Adrenal gland (tissue), 12 donors: ENCODE results near the gene TMPO. TPM values are rescaled to one million over a fixed set of nuclear protein-coding genes. Genes with fewer than 3 reads are reported as not detected.
A peak's percentile ranks its signal among the peaks of the same experiment; 100 is the strongest.

ENCODE experiments used
- DNase-seq, 7 donors: peaks; one replicate each; pipeline ENCODE4 v3.0.0-alpha.2; 2019 to 2020
- H3K27ac ChIP-seq, 5 donors: fragments of 200-600 bp; sonication (generic) in 4 of 5; 1 replicate in 3 of 5; 2 replicates in 2 of 5; pipeline versions ENCODE4 v1.5.1 to v1.8.0; 2016 to 2020; ENCODE audit warnings: mild to moderate bottlenecking in 1 of 5
- H3K27me3 ChIP-seq: fragments of 200-600 bp; 2 replicates; pipeline ENCODE4 v1.8.0; 2021
- H3K36me3 ChIP-seq, 2 donors: fragments of 200-600 bp; replicated peaks in 1 of 2; 1 replicate in 1 of 2; 2 replicates in 1 of 2; pipeline versions ENCODE4 v1.5.1 to v1.8.0; 2018 to 2022
- H3K4me1 ChIP-seq, 2 donors: fragments of 200-600 bp; replicated peaks in 1 of 2; 1 replicate in 1 of 2; 2 replicates in 1 of 2; pipeline versions ENCODE4 v1.5.1 to v1.8.0; 2018 to 2021
- H3K4me3 ChIP-seq, 4 donors: fragments of 200-600 bp; sonication (generic) in 3 of 4; one replicate each; pipeline ENCODE4 v1.5.1; 2016 to 2018
- H3K9me3 ChIP-seq, 3 donors: fragments of 200-600 bp; sonication (generic) in 1 of 3; replicated peaks in 1 of 3; 1 replicate in 2 of 3; 2 replicates in 1 of 3; pipeline versions ENCODE4 v1.5.1 to v1.8.0; 2016 to 2021
- POLR2A ChIP-seq, 2 donors: fragments of 450-650 bp; IDR thresholded peaks; one replicate each; pipeline ENCODE4 v1.6.1; 2017; ENCODE audit warnings: antibody characterized with exemption in 2 of 2, mild to moderate bottlenecking in 2 of 2, moderate library complexity in 1 of 2
- WGBS, 4 donors: extraction: QIAGEN DNeasy Blood & Tissue Kit in 2 of 4; methylation state at CpG; one replicate each; pipeline versions ENCODE4 v1.1.5 to v1.1.7; 2013 to 2017; 5-methylcytosine and 5-hydroxymethylcytosine counted together
- intact Hi-C, 2 donors: fragments of 100-400 bp; cut with DNase I; formaldehyde crosslinking; loops; one replicate each; pipeline versions ENCODE4 v1.14.1 to v1.15.0; 2022 to 2023
- polyA plus RNA-seq, 3 donors: library from polyadenylated mRNA; stranded (reverse); fragments of 200-250 nt in 2 of 3; fragments of 350-450 nt in 1 of 3; fragmentation: Illumina TruSeq in 1 of 3; extraction: RNeasy Lipid Tissue Mini Kit (QIAGEN cat#74804) in 1 of 3; gene quantifications; one replicate each; pipeline ENCODE4 v1.2.3, GENCODE V29; 2013 to 2014
- total RNA-seq, 9 donors: library from RNA; depleted of rRNA in 4 of 9; stranded (reverse); fragments of >200 nt in 4 of 9; fragments of 120-200 nt in 1 of 9; fragmentation: NEBNext Ultra II Directional in 1 of 9; extraction: Animal tissue kit (Norgen Biotek cat#: 25700) in 1 of 9; gene quantifications; one replicate each; pipeline versions ENCODE4 v1.1.0 to v1.2.4, GENCODE V29; 2013 to 2023
- TF ChIP-seq, protein P1 (sequence below), 6 experiments: fragments of 450-650 bp in 4 of 6; fragments of 200-600 bp in 2 of 6; sonication (generic) in 1 of 6; IDR thresholded peaks; 1 replicate in 5 of 6; 2 replicates in 1 of 6; pipeline versions ENCODE4 v1.5.1 to v1.8.0; 2016 to 2021; ENCODE audit warnings: antibody characterized with exemption in 6 of 6, mild to moderate bottlenecking in 2 of 6, moderate library complexity in 1 of 6
- donor health status: healthy with polysubstance abuse.
- donor health status: Bipolar disorder and iron deficiency.
- donor health status: DM: yes; HTN: yes; CAD: no.
- donor health status: DM: no; HTN: no; CAD: no.
- donor health status: DM: no; HTN: no; CAD: no.
- donor health status: DM: yes; HTN: yes; CAD: no.

The TMPO gene
- total and polyA plus RNA-seq, 12 donors: 8.7 to 111 (median 32.4) TPM

DNA sequence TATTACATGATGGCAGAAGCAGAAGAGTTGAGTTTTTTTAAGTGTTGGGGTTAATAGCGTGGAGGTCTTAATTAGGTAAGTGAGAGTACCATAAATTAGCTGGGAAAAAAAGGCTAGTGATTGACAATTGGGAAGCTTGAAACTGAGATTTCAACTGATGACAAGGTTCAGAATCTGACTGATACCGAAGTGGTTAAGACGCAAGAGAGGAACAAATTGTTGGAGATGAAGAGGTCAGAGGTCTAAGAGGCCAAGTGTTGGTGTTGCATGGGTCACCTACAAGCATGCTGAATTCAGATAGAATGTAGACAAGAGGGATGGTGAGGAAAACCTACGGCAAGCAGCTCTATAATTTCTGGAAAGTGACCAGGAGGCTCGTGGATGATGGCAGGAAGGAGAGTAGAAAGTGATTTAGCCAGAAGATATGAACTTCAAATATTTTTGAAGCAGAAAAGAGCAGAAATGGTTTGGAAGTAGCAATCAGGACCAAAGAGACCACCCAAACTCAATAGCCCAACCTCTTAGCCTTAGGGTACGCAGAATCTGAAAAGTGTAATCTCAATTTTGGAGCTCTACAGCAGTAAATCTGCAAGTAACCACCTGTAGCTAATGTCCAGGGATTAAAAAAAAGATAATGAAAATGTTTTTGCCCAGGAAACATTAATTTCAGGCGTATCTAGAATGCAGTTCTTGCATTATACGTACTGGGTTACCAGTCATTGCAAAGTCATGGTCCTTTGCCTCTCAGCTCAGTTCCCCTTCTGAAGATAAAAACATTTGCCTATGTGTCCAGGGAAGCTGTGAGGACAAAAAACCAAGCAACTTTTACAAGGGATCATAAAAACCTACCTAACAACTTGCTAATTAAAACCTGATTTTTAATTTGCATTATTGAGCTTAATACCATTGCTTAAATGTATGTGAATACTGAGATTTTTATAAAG lies 1.7 kb upstream of the TMPO start:
- Histone ChIP-seq H3K27me3 (no peaks in the 10 kb centered on the region), H3K4me3 (no peak overlapping the region), H3K36me3 (no peaks in the 10 kb centered on the region), H3K9me3 (no peaks in the 10 kb centered on the region), H3K27ac (peak overlapping the region in 2 of 5 donors; percentile 96 to 97), H3K4me1 (peaks cover 8 to 30% of the 10 kb centered on the region in 2 donors)
- TF ChIP-seq, protein P1, sequence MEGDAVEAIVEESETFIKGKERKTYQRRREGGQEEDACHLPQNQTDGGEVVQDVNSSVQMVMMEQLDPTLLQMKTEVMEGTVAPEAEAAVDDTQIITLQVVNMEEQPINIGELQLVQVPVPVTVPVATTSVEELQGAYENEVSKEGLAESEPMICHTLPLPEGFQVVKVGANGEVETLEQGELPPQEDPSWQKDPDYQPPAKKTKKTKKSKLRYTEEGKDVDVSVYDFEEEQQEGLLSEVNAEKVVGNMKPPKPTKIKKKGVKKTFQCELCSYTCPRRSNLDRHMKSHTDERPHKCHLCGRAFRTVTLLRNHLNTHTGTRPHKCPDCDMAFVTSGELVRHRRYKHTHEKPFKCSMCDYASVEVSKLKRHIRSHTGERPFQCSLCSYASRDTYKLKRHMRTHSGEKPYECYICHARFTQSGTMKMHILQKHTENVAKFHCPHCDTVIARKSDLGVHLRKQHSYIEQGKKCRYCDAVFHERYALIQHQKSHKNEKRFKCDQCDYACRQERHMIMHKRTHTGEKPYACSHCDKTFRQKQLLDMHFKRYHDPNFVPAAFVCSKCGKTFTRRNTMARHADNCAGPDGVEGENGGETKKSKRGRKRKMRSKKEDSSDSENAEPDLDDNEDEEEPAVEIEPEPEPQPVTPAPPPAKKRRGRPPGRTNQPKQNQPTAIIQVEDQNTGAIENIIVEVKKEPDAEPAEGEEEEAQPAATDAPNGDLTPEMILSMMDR (IDR thresholded peaks at IDR 0.05): no peak
- TF ChIP-seq POLR2A (IDR thresholded peaks at IDR 0.05): no peak
- DNase-seq: peak in 1 of 7 donors; percentile 30
- 76 to 93% (median 84%) methylated on average over 8 of the region's 8 CpGs for WGBS, 4 donors
- intact Hi-C loops: loop anchor here in 1 of 2 donors (5.0 kb wide), 1 partner anchor 91 kb away; no protein-coding TSS in a partner anchor

GRCh38 chr12:98514982-98515286 lies 456 bp upstream of the TMPO start:
- Histone ChIP-seq H3K27me3 (no peaks in the 10 kb centered on the region), H3K27ac (peak overlapping the region; percentile 47 to 97 (median 96)), H3K36me3 (no peaks in the 10 kb centered on the region), H3K4me3 (peak overlapping the region; percentile 49 to 99 (median 90)), H3K4me1 (peaks cover 8 to 30% of the 10 kb centered on the region in 2 donors), H3K9me3 (no peaks in the 10 kb centered on the region)
- TF ChIP-seq POLR2A (IDR thresholded peaks at IDR 0.05): no peak
- TF ChIP-seq, protein P1 (IDR thresholded peaks at IDR 0.05): no peak
- DNase-seq: no peak
- 0 to 2% (median 1%) methylated on average over 11 of the region's 11 CpGs for WGBS, 4 donors
- intact Hi-C loops: loop anchor here (5.0 kb wide), 1 partner anchor 93 kb away; no protein-coding TSS in a partner anchor

DNA sequence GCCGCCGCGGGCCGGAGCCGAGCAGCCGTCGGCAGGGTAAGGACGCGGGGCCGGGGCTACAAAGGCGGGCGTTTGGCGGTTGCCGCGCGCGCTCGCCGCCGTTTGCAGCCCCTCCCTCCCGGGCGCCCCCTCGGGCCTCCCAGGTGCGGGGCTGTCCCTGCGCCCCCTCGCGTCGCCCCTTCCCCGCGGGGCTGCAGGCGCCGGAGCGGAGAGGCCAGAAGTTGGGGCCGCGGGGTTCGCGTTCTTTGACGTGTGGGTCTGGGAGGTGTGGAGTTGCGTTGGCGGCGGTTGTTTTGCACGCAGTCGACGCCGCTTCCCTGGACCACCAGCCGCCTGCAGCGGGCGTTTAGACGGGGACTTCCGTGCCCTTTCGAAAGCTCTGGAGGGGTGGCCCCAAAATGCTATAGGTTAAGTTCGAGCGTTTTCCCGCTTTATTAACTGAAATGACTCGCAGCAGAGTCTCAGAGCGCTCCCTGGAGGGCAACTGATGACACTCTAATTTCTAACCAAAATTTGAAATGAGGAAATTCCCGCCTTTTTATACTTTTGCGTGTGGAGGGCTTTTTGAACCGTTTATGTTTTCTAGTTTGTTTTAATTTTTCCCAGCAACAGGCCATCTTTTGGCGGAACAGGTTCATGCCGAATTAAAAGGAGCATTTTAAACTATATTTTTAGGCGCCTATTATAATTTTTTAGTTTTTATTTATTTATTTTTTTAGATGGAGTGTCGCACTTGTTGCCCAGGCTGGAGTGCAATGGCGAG lies 902 bp downstream of the TMPO start:
- peak overlapping the region in 4 of 5 donors; percentile 93 to 97 (median 96) for H3K27ac ChIP-seq
- H3K9me3 ChIP-seq: no peaks in the 10 kb centered on the region
- WGBS, 4 donors: 0 to 2% (median 1%) methylated on average over 10 to 64 of the region's 64 CpGs
- H3K36me3 ChIP-seq: no peaks in the 10 kb centered on the region
- TF ChIP-seq, protein P1 (IDR thresholded peaks at IDR 0.05): peak; percentile 56 to 80 (median 66)
- TF ChIP-seq POLR2A (IDR thresholded peaks at IDR 0.05): no peak
- intact Hi-C loops: loop anchor here in 1 of 2 donors (5.0 kb wide), 1 partner anchor 94 kb away; no protein-coding TSS in a partner anchor
- H3K4me1 ChIP-seq: peaks cover 8 to 30% of the 10 kb centered on the region in 2 donors
- H3K4me3 ChIP-seq: peak overlapping the region; percentile 49 to 99 (median 90)
- peak; percentile 60 to 81 (median 69) for DNase-seq
- H3K27me3 ChIP-seq: no peaks in the 10 kb centered on the region
